GM19395 (cell line): Measurements from ENCODE around the gene CRYGN.

Source experiments
- ATAC-seq: cut with Tn5 transposase; IDR thresholded peaks from one replicate; pipeline ENCODE4 v1.9.1; 2021; ENCODE audit warnings: mild to moderate bottlenecking, moderate library complexity; ENCODE audit not compliant: unreplicated experiment

Gene CRYGN

DNA sequence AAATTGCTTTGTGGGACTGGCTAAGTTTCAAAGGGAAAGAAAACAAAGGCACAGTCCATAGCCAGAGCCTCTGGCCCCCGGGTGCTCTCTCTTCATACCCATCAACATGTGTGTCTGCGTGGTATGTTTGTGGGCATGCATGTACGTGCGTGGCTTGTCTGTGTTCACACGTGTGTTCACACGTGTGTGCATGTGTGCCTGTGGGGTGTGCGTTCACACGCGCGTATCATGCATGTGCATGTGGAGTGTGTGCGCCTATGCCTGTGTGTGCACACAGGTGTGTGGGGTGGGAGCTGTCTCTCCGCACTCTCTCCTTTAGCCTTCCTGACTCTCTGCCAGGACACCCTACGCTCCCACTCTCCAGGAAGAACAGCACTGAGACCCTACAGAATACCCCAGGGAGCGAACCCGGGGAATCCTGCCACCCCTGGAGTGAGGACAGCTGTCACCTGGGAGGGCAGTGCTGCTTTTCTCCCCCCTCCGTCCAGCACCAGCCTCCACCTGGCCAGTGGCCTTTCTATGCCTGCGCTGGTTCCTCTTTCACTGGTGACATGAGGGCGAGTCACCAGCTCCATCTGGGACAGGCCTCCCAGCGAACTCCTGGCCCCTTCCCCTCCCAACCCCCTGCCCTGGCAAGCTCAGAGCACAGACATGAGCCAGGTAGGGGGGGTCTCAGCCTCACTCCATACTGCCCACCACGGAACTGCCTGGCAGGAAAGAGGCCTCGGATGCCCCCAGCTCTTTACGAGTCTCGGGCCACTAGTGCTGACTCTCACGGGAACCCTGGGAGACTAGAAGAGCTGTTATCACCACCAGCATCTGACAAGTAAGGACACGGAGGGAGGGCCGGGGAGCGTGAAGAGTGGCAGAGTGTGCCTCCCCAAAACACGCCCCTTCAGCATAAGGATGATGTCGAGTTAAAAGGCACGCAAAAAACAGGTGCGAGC, 46.6 kb downstream of the CRYGN start:
- no peak for ATAC-seq

DNA sequence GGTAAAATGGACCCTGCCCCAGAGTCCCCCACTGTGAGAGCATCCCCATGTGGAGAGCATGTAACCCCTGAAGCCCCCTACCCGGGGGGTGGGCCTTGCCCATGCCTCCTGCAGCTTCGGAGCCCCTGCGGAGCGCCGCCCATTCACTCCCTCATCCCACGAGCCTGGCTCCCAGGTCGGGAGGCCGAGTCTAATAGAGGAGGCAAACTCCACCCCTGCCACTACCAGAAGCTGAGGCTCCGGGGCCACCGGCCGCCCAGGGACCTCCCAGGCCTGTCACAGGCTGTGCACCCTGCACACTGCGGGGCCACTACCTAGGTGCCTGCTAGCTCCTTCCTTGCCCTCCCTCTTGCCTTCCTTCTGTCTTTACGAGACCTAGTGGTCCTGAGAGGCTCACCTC, 47.5 kb downstream of the CRYGN start:
- no peak for ATAC-seq

DNA sequence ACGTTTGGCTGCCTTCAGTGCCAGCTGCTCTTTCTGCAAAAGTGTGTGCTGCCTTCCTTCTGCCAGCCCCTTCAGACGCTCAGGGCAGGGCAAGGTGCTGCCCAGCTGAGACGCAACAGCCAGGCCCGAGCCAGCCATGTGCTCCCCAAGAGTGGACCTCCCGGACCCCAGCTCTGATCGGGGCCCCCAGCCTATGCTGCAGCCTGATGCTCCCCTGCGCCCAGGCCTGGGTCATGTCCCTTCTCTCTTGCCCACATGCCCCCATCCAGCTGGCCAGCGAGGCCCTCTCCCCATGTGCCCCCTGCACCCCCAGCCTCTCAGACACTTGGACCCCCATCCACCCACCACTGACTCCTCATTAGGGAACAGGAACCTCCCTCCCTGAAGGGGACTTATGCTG, 47.9 kb downstream of the CRYGN start:
- no peak for ATAC-seq

DNA sequence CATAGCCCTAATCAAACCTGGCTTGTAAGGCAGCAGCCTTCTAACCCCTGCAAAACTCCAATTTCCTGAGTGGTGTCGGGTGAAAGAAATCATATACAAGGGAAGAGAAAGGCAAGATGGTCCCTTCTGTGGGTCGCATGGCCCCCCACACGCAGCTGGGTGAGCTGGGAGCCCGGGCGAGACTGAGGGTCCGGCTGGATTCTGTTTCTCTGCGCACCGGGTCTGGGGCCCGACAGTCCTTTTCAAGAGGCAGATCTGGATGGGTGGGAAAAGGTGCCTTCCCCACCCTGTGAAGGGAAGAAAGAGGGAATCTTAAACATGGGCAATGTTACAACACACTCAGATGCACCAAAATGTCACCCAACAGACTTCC, 48.6 kb downstream of the CRYGN start:
- no peak for ATAC-seq

DNA sequence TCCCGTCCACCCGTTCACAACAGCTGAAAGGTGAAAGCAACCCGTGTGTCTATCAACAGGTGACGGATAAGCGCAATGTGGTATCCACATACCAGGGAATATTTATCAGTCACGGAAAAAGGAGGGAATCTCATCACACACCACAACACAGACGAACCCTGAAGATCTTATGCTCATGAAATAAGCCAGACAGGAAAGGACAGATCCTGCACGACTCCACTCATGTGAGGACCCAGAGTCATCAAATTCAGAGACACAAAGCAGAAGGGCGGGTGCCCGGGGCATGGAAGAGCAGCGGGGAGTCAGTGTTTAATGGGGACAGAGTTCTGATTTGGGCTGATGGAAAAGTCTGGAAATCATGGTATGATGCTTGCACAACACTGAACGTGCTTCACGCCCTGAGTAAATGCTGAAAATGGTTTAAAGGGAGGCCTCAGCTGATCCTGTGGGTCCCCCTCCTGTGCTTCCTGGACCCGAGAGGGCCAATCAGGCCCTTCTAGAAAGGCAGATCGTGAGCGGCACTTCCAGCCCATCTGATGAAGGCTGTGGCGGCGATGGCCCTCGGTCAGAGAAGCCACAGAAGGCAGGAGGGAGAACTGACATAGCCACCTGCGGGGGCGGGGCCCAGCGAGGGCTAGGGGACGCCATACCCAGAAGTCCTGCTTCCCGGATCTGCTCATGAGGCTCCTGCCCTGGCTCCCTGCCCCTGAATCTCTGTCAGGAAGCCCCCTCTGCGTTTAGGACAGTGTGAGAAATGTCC, 49.2 kb downstream of the CRYGN start:
- ATAC-seq: no peak

DNA sequence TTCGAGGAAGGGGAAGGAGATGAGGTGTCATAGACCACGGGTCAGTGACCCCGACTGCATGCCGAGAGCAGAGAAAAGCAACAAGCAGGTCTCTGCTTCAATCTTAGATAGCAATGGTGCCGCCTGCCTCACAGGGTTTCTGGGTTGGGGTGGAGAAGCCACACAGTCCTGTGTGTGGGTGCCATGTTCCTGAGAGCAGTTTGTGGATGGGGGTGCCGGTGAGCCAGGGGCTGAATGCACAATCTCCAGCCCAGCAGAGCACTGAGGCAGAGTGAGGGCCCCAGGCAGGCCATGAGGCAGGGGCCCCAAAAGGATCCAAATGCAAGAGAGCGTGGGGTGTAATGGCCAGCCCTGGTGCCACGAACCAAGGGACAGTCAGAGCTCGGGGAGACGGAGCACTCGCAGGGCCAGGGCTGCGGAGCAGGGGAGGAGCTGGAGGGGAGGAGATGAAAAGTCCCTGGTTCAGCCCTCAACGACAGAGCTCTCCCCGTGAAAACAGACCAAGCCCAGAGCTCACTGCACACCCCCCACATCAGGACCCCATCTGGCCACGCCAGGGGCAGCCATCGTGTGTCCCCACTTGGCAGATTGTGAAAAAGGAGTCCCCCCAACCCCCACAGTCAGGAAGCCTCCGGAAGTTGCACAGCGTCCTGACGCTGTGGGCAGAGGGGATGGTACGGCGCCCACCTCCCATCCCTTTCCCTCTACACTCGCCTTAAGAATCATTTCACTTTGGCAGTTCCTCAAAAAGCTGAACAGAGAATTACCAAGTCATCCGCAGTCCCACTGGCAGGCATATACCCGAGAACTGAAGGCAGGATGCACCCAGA, 50.0 kb downstream of the CRYGN start:
- ATAC-seq: no peak

DNA sequence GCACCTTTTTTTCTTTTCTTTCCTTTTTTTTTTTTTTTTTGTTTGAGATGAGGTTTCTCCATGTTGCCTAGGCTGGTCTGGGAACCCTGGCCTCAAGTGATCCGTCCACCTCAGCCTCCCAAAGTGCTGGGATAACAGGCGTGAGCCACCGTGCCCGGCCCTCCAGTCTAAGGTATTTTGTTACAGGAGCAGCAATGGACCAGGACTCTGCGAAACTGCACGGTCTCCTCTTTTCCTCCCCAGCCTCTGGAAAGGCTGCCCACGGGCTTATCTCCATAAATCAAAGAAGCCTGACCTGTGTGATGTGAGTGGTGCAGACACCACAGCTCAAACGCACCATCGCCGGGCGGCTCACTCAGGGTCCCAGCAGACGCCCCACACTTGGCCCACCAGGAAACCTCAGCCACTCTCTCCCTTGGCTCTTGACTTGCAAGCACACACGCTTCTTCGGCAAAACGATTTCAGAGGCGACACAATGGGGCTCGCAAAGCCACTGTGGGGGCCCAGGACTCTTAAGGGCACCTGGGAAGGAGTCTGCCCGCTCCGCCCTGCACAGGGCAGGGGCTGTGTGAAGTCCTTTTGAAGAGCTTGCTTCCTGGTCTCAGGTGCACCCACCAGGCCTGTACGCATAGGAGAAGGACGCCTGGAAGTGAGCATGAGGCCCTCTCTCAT, 50.7 kb downstream of the CRYGN start:
- ATAC-seq: no peak

DNA sequence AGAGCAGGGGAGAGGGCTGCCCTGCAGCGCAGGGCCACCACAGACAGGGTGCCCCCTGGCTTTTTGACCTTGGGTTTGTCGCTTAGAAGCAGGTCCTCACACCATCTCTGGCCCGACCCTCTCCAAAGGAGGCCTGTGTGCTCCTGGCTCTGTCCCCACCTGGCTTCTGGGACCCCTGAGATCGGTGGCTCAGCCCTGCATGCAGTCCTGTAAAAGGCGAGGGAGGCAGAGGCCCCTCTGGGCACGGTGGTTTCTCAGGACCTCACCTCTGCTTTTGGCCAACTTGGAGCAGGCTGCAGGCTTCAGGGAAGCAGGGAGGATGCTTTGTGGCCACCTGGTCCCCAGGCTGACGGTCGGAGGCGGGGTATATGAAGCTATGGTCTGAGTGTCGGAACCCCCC, 51.5 kb downstream of the CRYGN start:
- ATAC-seq: no peak

DNA sequence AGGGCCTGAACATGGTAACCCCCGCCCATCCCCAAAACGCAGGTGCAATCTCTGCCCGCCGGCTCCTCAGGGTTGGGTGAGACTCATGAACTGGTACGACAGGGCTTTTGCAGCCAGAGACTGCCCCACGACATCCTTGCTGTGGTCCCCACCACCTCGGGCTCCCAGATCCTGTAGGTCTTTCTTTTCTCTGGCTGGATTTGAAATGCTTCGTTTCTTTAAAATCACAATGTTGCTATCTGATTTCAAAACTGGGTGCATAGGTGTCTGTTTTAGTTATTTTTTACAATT, 52.0 kb downstream of the CRYGN start:
- ATAC-seq: no peak

DNA sequence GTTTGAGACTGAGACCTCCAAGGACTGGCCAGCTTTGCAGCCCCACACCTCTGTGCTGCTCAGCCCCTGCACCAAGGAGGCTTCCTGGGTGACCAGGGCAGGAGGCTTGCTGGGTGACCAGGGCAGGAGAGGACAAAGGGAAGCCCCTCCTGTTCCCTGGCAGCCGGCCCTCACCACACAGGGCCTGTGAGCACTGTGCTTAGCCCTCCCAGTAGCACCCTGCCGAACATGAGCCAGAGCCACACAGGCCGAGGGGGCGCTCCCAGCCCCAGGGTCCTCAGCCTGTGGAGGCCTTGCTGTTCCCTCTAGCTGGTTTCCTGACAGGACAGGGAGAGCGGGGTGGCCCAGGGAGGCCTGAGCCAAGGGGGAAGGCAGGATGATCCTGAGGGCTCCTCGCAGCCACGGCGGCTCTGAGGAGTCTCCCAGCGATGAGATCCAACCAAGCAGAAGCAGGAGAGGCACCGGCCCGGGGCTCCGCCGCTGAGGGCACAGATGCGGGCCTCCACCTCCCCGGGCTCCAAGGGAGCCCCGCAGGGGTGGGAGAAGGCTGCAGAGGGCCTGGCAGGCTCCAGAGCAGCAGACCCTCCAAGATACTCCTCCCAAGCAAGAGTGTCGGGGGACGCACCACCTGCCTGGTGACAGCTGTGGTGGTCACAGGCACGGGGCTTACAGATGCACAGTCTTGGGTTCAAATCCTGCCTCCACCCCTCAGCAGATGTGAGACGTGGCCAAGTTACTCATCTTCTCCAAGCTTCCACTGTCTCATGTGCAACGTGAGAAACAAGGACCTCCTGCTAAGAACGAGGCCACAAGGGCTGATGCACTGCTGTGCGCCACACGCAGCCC, 52.6 kb downstream of the CRYGN start:
- ATAC-seq: no peak

DNA sequence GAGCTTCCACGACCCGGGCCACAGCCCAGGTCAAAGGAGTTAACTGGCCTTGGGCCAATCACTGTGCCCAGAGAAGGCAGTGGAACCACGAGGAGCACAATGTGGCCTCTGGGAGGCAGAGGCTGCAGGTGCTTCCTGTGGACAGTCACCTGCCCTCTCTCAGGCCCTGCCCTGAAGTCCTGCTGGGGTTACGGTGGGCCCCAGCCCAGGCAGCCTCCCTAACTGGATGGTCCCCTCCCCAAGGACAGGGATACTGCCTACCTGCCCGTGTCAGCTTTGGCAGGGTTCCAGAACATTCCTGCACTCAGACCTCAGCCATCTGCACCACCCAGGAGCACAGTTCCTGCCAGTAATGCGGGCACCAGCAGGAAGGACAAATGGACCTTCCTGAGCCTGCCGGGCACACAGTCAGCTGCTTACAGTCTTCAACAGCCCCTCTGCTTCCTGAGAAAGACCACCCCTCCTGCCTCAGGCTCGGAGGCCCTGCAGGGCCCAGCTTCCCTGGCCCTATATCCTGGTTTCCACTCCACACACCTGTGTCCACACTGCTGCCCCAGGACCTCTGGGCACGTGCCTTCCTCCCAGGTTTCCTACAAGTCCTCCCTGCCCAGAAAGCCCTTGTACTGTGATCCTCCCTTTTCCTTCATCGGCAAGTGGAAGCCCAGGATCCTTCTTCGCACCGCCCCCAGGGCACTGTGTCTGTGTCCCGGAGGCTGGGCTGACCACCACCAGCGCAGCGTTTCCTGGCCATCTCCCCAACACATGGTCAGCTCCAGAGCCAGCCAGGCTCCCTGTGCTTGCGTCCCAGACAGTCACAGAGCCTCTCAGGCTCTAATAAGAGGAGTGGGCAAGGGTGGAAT, 53.4 kb downstream of the CRYGN start:
- no peak for ATAC-seq

DNA sequence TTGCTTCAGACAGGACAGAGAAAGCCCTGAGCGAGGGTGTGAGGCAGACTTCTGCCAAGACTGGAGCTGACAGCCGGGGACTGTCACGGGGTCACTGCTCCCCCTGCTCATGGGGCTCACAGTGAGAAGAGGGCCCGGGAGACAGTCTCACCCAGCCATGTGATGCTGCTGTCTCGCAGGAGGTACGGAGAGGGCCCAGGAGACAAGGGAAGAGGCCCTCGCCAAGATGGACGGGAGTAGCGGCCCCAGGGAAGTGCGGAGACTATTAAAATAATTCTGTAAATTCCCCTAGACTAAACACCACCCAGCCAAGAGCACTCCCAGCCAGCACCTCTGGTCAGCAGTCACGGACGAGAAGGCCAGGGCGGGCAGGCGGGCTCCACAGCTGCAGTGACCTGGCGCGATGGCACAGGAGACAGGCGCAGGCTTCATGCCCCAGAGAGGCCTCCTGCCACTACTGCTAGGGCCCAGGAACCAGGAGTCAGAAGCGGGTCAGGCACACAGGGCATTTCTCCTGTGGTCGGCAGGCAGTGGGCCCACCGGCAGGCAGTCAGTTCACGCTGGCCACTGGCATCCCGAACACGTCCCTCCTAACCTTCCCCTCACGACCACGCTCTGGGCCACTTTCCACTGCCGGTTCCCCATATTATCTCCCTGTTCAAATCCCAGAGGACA, 54.2 kb downstream of the CRYGN start:
- no peak for ATAC-seq

DNA sequence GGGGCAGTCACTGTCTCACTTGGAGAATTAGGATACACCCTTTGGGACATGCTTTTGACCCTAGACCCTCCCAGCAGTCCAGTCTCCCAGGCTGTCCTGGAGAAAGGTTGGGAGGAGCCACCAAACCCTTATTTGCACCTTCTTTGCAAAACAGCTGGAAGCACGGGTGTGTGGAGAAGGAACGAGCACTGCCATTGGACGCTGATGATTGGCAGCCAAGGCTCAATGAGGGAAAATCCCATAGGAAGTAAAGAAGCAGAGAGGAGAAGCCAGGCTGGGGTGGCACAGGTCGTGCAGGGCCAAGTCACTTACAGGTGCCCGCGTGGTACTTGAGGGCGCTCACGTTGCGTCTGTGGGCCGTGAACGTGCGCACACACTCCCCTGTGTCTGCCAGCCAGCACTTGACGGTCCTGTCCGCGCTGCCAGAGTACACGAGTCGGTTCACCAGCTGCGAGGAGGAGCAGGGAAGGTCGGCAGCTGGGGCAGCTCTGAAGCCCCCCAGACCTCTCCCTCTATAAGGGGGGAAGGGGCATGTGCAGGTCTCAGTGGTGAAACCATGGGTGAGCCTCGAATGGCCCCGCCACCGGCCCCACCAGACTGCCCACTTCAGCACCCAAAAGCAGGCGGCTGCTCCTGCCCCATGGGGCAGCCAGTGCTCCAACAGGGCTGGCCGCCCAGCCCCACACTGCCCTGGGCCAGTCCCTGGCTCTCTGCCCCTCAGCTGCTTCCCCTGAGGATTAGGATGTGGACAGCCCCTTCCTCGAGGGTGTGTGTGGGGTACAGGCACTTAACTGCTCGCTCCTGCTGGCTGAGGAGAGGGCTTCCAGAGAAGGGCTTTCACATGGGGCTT, 54.9 kb downstream of the CRYGN start:
- ATAC-seq: no peak

DNA sequence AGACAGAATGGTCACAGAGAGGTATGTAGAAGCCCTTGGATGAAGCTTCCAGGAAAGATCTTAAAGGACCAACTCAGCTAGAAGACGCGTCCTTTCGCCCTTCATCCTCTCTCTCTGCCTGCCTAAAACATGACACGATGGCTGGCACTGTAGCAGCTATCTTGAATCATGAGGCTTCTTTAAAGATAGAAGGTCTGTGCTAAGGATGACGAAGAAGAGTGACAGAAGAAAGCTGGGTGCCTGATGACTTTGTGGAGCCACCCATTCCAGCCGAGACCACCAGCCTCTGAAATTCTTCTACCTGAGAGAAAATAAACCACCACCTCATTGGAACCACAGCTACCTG, 55.6 kb downstream of the CRYGN start:
- ATAC-seq: no peak

DNA sequence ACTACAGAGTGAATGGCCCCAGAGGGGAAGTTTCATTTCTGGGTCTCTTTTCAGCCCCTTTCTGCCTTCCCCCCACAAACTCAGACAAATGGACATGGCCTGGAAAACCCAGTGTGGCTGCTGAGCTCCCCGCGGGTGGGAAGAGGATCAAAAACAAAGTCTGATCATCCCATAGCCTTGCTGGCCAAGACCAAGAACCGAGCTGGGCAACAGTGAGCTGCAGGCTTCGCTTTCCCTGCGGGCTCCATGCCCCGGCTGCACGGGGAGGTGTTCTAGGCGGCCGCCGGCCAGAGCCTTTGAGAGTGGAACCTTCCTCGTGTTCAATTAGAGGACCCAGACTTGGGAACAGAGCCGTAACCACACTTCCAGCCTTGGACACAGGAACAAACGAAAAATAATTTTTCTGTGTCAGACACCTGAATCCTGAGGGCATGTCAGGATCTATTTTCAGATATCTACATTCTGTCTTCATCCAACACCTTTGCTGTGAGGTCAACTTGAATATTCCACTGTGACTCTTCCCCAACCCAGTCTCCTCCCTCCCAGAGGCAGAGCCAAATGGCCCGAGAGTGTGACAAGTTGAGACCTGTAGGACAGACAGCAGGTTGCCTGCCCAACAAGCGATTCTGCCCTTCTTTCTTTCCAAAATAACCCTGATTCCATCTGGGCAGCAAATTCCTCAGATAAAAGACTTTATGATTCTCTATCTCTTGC, 56.1 kb downstream of the CRYGN start:
- no peak for ATAC-seq

DNA sequence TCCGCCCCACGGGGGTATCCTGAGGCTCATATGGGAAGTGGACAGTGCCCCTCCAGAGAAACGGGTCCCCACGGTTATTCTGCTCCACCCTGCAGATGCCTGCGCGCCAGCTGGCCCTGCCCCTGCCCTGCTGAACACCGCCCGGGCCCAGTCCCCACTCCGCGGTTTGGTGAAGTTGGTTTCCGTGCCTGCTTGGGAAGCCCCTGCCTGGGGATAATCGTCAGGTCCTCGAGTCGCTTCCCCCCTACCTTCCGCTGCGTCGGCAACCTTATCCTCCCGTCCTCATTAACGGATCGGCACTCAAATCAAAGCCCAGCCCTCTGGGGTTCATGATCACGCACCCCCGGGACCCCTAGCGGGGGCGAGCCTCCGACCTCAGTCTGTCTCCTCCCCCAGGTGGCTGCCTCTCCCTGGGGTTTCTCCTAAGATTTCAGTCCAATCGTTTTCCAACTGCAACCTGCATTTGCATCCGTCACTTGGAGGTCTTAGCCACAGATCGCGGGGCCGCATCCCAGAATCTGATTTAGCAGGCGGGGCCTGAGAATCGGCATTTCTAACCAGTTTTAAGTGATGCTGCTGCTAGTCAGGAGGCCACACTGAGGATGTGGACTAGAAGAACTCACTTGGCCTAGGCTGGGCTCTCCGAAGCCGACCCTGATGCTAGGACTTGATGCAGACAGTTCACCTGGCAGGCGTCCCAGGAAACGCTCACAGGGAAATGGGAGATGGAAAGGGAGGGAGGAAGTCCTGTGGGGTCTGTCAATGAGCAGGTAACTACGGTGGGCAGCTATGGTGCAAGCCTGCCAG, 57.7 kb downstream of the CRYGN start:
- no peak for ATAC-seq
